K562 (cell line): ENCODE measurements around the gene SRP9. TPM values are rescaled to one million over a fixed set of nuclear protein-coding genes. Genes with fewer than 3 reads are reported as not detected.
A peak's percentile ranks its signal among the peaks of the same experiment; 100 is the strongest.

Experiments used
- CBX2 ChIP-seq: fragments of 200-600 bp; sonication (generic); IDR thresholded peaks from one replicate; pipeline ENCODE4 v1.6.1; 2012; ENCODE audit warnings: mild to moderate bottlenecking, low read length, inconsistent platforms; ENCODE audit not compliant: insufficient read depth, poor library complexity, severe bottlenecking
- ELF4 ChIP-seq: fragments of 450-650 bp; formaldehyde crosslinking; IDR thresholded peaks from 2 replicates; pipeline ENCODE4 v1.4.0; 2022; ENCODE audit warnings: missing genetic modification characterization
- PRMT5 ChIP-seq: sonication (generic); formaldehyde crosslinking; IDR thresholded peaks from 2 replicates; pipeline ENCODE4 v1.5.0; 2020; ENCODE audit warnings: missing genetic modification reagents
- PTRF ChIP-seq: fragments of 450-650 bp; IDR thresholded peaks from 2 replicates; pipeline ENCODE4 v1.6.1; 2016; ENCODE audit warnings: mild to moderate bottlenecking, missing genetic modification characterization, missing compliant biosample characterization
- SMARCA5 ChIP-seq: fragments of 450-650 bp; IDR thresholded peaks from 2 replicates; pipeline ENCODE4 v1.6.1; 2016
- WHSC1 ChIP-seq: IDR thresholded peaks from one replicate; pipeline ENCODE4 v1.6.1; 2012; ENCODE audit warnings: low read length, control low read depth, inconsistent platforms
- ZEB2 ChIP-seq: fragments of 450-650 bp; IDR thresholded peaks from 2 replicates; pipeline ENCODE4 v1.6.1; 2016
- ZKSCAN8 ChIP-seq: fragments of 200-800 bp; sonication (Bioruptor generic); IDR thresholded peaks from 2 replicates; pipeline ENCODE4 v1.6.1; 2016; ENCODE audit warnings: missing genetic modification characterization, missing compliant biosample characterization
- ZNF133 ChIP-seq: fragments of 250-450 bp; sonication (Bioruptor Pico); IDR thresholded peaks from 2 replicates; pipeline ENCODE4 v1.4.0; 2020; ENCODE audit warnings: mild to moderate bottlenecking
- ZNF140 ChIP-seq: fragments of 250-450 bp; sonication (Bioruptor Pico); IDR thresholded peaks from 2 replicates; pipeline ENCODE4 v1.8.0; 2021; ENCODE audit warnings: moderate library complexity, mild to moderate bottlenecking, inconsistent platforms
- ZNF175 ChIP-seq: fragments of 200-800 bp; sonication (Bioruptor generic); IDR thresholded peaks from 2 replicates; pipeline ENCODE4 v1.6.1; 2016; ENCODE audit warnings: low read depth, mild to moderate bottlenecking, missing genetic modification characterization, missing compliant biosample characterization
- ZNF584 ChIP-seq: fragments of 200-800 bp; sonication (Bioruptor generic); IDR thresholded peaks from 2 replicates; pipeline ENCODE4 v1.6.1; 2016; ENCODE audit warnings: low read depth, mild to moderate bottlenecking, missing genetic modification characterization, missing compliant biosample characterization
- ZNF586 ChIP-seq: fragments of 450-650 bp; formaldehyde crosslinking; conservative IDR thresholded peaks from 2 replicates; pipeline ENCODE4 v1.4.0; 2020; ENCODE audit warnings: mild to moderate bottlenecking, moderate library complexity
- ZNF764 ChIP-seq: fragments of 250-450 bp; sonication (Bioruptor Pico); IDR thresholded peaks from 2 replicates; pipeline ENCODE4 v1.4.0; 2020; ENCODE audit warnings: low read depth, mild to moderate bottlenecking, moderate library complexity
- polyA plus RNA-seq, 8 experiments: library from polyadenylated mRNA; depleted of rRNA in 4 of 8; stranded (reverse) in 5 of 8; unstranded in 3 of 8; fragments of >200 nt; fragmentation: Nextera tagmentation in 2 of 8; fragmentation: Illumina TruSeq in 1 of 8; extraction: Ambion mirVana in 2 of 8; extraction: Trizol in 1 of 8; gene quantifications; 2 replicates each; pipeline versions ENCODE4 v1.2.1 to v1.2.3, GENCODE V29; 2011 to 2014; ENCODE audit warnings: inconsistent platforms in 1 of 8, missing spikeins in 1 of 8
- total RNA-seq, 7 experiments: library from RNA; depleted of rRNA in 6 of 7; stranded (reverse); fragments of >200 nt in 6 of 7; fragmentation: Illumina TruSeq in 2 of 7; extraction: Trizol in 2 of 7; gene quantifications; 2 replicates each; pipeline versions ENCODE4 v1.2.1 to v1.2.3, GENCODE V29; 2011 to 2021; ENCODE audit warnings: low replicate concordance in 1 of 7
- TF ChIP-seq, protein P1 (sequence below): sonication (generic); formaldehyde crosslinking; IDR thresholded peaks from 2 replicates; pipeline ENCODE4 v1.8.0; 2023; ENCODE audit warnings: missing genetic modification reagents, mild to moderate bottlenecking, borderline replicate concordance
- TF ChIP-seq, protein P2 (sequence below): fragments of 200-800 bp; sonication (Bioruptor generic); IDR thresholded peaks from 2 replicates; pipeline ENCODE4 v1.6.1; 2016; ENCODE audit warnings: missing genetic modification characterization, missing compliant biosample characterization
- TF ChIP-seq, protein P3 (sequence below): sonication (generic); formaldehyde crosslinking; IDR thresholded peaks from 2 replicates; pipeline ENCODE4 v1.8.1; 2023; ENCODE audit warnings: mild to moderate bottlenecking, missing genetic modification reagents

The SRP9 gene
- total and polyA plus RNA-seq, 9 of the 15 experiments (the other 6 are each of a cell fraction or from before 2014, with no cell fraction given) = 273 to 1,892 (median 668) TPM

DNA sequence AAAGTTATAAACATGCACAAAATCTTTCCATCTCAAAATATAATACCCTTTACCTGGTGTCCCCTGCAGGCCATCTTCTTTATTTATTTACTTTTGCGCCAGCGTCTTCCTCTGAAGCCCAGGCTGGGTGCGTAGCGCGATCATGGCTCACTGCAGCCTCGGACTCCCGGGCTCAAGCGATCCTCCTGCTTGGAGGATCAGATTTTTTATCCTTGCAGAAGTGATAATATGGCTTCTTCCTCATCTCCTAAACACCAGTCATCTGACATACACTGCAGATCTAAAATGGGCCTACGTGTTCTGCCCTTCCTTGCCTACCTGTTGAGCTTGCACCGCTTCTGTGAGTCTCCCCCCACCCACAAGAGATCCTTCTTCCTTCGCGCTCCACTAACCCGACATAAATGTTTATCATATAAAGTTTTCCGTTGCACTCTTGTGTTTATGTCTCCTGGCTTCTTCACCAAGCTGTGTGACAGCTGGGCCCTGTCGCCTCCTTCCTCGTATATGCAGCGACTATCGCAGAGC is 506 bp upstream of the SRP9 start (continued):
- TF ChIP-seq ZNF133 (no peak), WHSC1 (no peak), ZNF586 (CRISPR knock-in tag) (no peak), ZNF140 (CRISPR knock-in tag) (no peak), ELF4 (CRISPR knock-in tag) (no peak), CBX2 (no peak), PTRF (tag) (no peak), ZNF764 (no peak), PRMT5 (CRISPR knock-in tag) (no peak), ZNF175 (CRISPR knock-in tag) (0 out of 2 replicates have a peak, but pooled peaks have one; percentile 60), ZEB2 (peak; percentile 22; the same call in 1 of the 2 replicates), SMARCA5 (peak; percentile 39; the same call in 1 of the 2 replicates), ZNF584 (0 out of 2 replicates have a peak, but pooled peaks have one; percentile 44), ZKSCAN8 (CRISPR knock-in tag) (no peak)
- TF ChIP-seq, protein P1, sequence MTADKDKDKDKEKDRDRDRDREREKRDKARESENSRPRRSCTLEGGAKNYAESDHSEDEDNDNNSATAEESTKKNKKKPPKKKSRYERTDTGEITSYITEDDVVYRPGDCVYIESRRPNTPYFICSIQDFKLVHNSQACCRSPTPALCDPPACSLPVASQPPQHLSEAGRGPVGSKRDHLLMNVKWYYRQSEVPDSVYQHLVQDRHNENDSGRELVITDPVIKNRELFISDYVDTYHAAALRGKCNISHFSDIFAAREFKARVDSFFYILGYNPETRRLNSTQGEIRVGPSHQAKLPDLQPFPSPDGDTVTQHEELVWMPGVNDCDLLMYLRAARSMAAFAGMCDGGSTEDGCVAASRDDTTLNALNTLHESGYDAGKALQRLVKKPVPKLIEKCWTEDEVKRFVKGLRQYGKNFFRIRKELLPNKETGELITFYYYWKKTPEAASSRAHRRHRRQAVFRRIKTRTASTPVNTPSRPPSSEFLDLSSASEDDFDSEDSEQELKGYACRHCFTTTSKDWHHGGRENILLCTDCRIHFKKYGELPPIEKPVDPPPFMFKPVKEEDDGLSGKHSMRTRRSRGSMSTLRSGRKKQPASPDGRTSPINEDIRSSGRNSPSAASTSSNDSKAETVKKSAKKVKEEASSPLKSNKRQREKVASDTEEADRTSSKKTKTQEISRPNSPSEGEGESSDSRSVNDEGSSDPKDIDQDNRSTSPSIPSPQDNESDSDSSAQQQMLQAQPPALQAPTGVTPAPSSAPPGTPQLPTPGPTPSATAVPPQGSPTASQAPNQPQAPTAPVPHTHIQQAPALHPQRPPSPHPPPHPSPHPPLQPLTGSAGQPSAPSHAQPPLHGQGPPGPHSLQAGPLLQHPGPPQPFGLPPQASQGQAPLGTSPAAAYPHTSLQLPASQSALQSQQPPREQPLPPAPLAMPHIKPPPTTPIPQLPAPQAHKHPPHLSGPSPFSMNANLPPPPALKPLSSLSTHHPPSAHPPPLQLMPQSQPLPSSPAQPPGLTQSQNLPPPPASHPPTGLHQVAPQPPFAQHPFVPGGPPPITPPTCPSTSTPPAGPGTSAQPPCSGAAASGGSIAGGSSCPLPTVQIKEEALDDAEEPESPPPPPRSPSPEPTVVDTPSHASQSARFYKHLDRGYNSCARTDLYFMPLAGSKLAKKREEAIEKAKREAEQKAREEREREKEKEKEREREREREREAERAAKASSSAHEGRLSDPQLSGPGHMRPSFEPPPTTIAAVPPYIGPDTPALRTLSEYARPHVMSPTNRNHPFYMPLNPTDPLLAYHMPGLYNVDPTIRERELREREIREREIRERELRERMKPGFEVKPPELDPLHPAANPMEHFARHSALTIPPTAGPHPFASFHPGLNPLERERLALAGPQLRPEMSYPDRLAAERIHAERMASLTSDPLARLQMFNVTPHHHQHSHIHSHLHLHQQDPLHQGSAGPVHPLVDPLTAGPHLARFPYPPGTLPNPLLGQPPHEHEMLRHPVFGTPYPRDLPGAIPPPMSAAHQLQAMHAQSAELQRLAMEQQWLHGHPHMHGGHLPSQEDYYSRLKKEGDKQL (CRISPR knock-in tag) = no peak
- TF ChIP-seq, protein P2, sequence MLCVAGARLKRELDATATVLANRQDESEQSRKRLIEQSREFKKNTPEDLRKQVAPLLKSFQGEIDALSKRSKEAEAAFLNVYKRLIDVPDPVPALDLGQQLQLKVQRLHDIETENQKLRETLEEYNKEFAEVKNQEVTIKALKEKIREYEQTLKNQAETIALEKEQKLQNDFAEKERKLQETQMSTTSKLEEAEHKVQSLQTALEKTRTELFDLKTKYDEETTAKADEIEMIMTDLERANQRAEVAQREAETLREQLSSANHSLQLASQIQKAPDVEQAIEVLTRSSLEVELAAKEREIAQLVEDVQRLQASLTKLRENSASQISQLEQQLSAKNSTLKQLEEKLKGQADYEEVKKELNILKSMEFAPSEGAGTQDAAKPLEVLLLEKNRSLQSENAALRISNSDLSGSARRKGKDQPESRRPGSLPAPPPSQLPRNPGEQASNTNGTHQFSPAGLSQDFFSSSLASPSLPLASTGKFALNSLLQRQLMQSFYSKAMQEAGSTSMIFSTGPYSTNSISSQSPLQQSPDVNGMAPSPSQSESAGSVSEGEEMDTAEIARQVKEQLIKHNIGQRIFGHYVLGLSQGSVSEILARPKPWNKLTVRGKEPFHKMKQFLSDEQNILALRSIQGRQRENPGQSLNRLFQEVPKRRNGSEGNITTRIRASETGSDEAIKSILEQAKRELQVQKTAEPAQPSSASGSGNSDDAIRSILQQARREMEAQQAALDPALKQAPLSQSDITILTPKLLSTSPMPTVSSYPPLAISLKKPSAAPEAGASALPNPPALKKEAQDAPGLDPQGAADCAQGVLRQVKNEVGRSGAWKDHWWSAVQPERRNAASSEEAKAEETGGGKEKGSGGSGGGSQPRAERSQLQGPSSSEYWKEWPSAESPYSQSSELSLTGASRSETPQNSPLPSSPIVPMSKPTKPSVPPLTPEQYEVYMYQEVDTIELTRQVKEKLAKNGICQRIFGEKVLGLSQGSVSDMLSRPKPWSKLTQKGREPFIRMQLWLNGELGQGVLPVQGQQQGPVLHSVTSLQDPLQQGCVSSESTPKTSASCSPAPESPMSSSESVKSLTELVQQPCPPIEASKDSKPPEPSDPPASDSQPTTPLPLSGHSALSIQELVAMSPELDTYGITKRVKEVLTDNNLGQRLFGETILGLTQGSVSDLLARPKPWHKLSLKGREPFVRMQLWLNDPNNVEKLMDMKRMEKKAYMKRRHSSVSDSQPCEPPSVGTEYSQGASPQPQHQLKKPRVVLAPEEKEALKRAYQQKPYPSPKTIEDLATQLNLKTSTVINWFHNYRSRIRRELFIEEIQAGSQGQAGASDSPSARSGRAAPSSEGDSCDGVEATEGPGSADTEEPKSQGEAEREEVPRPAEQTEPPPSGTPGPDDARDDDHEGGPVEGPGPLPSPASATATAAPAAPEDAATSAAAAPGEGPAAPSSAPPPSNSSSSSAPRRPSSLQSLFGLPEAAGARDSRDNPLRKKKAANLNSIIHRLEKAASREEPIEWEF = no peak
- TF ChIP-seq, protein P3, sequence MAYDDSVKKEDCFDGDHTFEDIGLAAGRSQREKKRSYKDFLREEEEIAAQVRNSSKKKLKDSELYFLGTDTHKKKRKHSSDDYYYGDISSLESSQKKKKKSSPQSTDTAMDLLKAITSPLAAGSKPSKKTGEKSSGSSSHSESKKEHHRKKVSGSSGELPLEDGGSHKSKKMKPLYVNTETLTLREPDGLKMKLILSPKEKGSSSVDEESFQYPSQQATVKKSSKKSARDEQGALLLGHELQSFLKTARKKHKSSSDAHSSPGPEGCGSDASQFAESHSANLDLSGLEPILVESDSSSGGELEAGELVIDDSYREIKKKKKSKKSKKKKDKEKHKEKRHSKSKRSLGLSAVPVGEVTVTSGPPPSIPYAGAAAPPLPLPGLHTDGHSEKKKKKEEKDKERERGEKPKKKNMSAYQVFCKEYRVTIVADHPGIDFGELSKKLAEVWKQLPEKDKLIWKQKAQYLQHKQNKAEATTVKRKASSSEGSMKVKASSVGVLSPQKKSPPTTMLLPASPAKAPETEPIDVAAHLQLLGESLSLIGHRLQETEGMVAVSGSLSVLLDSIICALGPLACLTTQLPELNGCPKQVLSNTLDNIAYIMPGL (CRISPR knock-in tag) = no peak
